ENCODE measurements around the gene FAT4.

FAT4 gene

GRCh38 chr4:125317525-125317877 lies 2.7 kb downstream of the FAT4 start:
- TF ChIP-seq CTCF (IDR thresholded peaks at IDR 0.05; ENCODE audit: extremely low read depth, missing control alignments) = no peak
- DNase-seq (ENCODE audit: low spot score) = no peak

GRCh38 chr4:125319311-125319710 lies 4.6 kb downstream of the FAT4 start:
- no peak for TF ChIP-seq CTCF (IDR thresholded peaks at IDR 0.05; ENCODE audit: extremely low read depth, missing control alignments)
- no peak for DNase-seq (ENCODE audit: low spot score)

GRCh38 chr4:125321709-125322365 lies 7.1 kb downstream of the FAT4 start:
- no peak for DNase-seq (ENCODE audit: low spot score)
- TF ChIP-seq CTCF (IDR thresholded peaks at IDR 0.05; ENCODE audit: extremely low read depth, missing control alignments) = no peak

- DNase-seq (ENCODE audit: low spot score) = no peak
Observed at GRCh38 chr4:125322366-125322730, 7.6 kb downstream of the FAT4 start.

GRCh38 chr4:125323654-125324053 lies 8.9 kb downstream of the FAT4 start:
- no peak for DNase-seq (ENCODE audit: low spot score)

More at GRCh38 chr4:125322366-125322730, 7.6 kb downstream of the FAT4 start:
- TF ChIP-seq CTCF (IDR thresholded peaks at IDR 0.05; ENCODE audit: extremely low read depth, missing control alignments) = no peak

GRCh38 chr4:125325733-125326132 lies 11.0 kb downstream of the FAT4 start:
- DNase-seq (ENCODE audit: low spot score) = no peak
- TF ChIP-seq CTCF (IDR thresholded peaks at IDR 0.05; ENCODE audit: extremely low read depth, missing control alignments) = no peak

More at GRCh38 chr4:125323654-125324053, 8.9 kb downstream of the FAT4 start:
- TF ChIP-seq CTCF (IDR thresholded peaks at IDR 0.05; ENCODE audit: extremely low read depth, missing control alignments) = no peak

- DNase-seq (ENCODE audit: low spot score) = no peak
- no peak for TF ChIP-seq CTCF (IDR thresholded peaks at IDR 0.05; ENCODE audit: extremely low read depth, missing control alignments)
Observed at GRCh38 chr4:125331116-125331515, 16.4 kb downstream of the FAT4 start.
